Stomach (tissue), 4 donors: ENCODE results near the gene TECPR2.

Experiments
- CTCF ChIP-seq, 7 experiments: fragments of 450-650 bp in 4 of 7; fragments of 200-600 bp in 3 of 7; sonication (generic) in 3 of 7; IDR thresholded peaks; one replicate each; pipeline ENCODE4 v1.5.1; 2016 to 2019; ENCODE audit warnings: antibody characterized with exemption in 7 of 7, control low read depth in 2 of 7, mild to moderate bottlenecking in 1 of 7
- POLR2A ChIP-seq, 4 donors: fragments of 450-650 bp; IDR thresholded peaks; one replicate each; pipeline ENCODE4 v1.6.1; 2016; ENCODE audit warnings: antibody characterized with exemption in 4 of 4, control low read depth in 2 of 4, mild to moderate bottlenecking in 1 of 4, moderate library complexity in 1 of 4
- POLR2AphosphoS5 ChIP-seq, 3 donors: sonication (generic); formaldehyde crosslinking; IDR thresholded peaks; one replicate each; pipeline ENCODE4 v1.6.1; 2016; ENCODE audit warnings: antibody characterized with exemption in 3 of 3

- TF ChIP-seq CTCF (IDR thresholded peaks at IDR 0.05) = no peak
- TF ChIP-seq POLR2AphosphoS5 (IDR thresholded peaks at IDR 0.05) = no peak
- TF ChIP-seq POLR2A (IDR thresholded peaks at IDR 0.05) = no peak
These were observed 79.8 kb downstream of the TECPR2 start for GRCh38 chr14:102442241-102443211.
